HT-29 (cell line): ENCODE results near the gene RAMP1. TPM values are rescaled to one million over a fixed set of nuclear protein-coding genes. Genes with fewer than 3 reads are reported as not detected.

Source experiments
- DNase-seq: peaks from one replicate; pipeline ENCODE4 v3.0.0-alpha.2; 2015; ENCODE audit warnings: low spot score
- total RNA-seq: library from RNA; depleted of rRNA; stranded (reverse); fragments of >200 nt; shearing (Covaris generic); gene quantifications from 2 replicates; pipeline ENCODE4 v1.2.3, GENCODE V29; 2014

RAMP1 gene
- total RNA-seq, 1 experiment from 2014 or later, result 56.0 TPM

GRCh38 chr2:237917696-237918374 is 58.4 kb downstream of the RAMP1 start:
- no peak for DNase-seq

GRCh38 chr2:237919593-237919992 is 60.2 kb downstream of the RAMP1 start:
- no peak for DNase-seq

GRCh38 chr2:237920673-237921072 is 61.2 kb downstream of the RAMP1 start:
- no peak for DNase-seq

- no peak for DNase-seq
Measured at GRCh38 chr2:237921967-237922492, 62.6 kb downstream of the RAMP1 start.

GRCh38 chr2:237922641-237923361 is 63.4 kb downstream of the RAMP1 start:
- no peak for DNase-seq

GRCh38 chr2:237923481-237924163 is 64.2 kb downstream of the RAMP1 start:
- DNase-seq, result peak; percentile 43

- DNase-seq, result no peak
Measured at GRCh38 chr2:237924164-237924534, 64.7 kb downstream of the RAMP1 start.

- DNase-seq, result no peak
Measured at GRCh38 chr2:237927135-237927534, 67.7 kb downstream of the RAMP1 start.

- no peak for DNase-seq
Measured at GRCh38 chr2:237927986-237928385, 68.6 kb downstream of the RAMP1 start.

GRCh38 chr2:237929979-237930378 is 70.6 kb downstream of the RAMP1 start:
- DNase-seq, result no peak

- DNase-seq, result no peak
Measured at GRCh38 chr2:237931205-237931721, 71.8 kb downstream of the RAMP1 start.

- no peak for DNase-seq
Measured at GRCh38 chr2:237932731-237933131, 73.3 kb downstream of the RAMP1 start.

- DNase-seq, result no peak
Measured at GRCh38 chr2:237934186-237934585, 74.8 kb downstream of the RAMP1 start.

GRCh38 chr2:237935740-237936452 is 76.5 kb downstream of the RAMP1 start:
- DNase-seq, result no peak

- DNase-seq, result no peak
Measured at GRCh38 chr2:237939251-237939650, 79.8 kb downstream of the RAMP1 start.

- no peak for DNase-seq
Measured at GRCh38 chr2:237940828-237941227, 81.4 kb downstream of the RAMP1 start.

- no peak for DNase-seq
Measured at GRCh38 chr2:237941239-237941638, 81.8 kb downstream of the RAMP1 start.

- DNase-seq, result no peak
Measured at GRCh38 chr2:237942513-237942899, 83.1 kb downstream of the RAMP1 start.

- no peak for DNase-seq
Measured at GRCh38 chr2:237943395-237944094, 84.1 kb downstream of the RAMP1 start.

GRCh38 chr2:237944302-237944701 is 84.9 kb downstream of the RAMP1 start:
- no peak for DNase-seq

- no peak for DNase-seq
Measured at GRCh38 chr2:237946423-237946822, 87.0 kb downstream of the RAMP1 start.
